ENCODE results near the gene RPL23.

DNA sequence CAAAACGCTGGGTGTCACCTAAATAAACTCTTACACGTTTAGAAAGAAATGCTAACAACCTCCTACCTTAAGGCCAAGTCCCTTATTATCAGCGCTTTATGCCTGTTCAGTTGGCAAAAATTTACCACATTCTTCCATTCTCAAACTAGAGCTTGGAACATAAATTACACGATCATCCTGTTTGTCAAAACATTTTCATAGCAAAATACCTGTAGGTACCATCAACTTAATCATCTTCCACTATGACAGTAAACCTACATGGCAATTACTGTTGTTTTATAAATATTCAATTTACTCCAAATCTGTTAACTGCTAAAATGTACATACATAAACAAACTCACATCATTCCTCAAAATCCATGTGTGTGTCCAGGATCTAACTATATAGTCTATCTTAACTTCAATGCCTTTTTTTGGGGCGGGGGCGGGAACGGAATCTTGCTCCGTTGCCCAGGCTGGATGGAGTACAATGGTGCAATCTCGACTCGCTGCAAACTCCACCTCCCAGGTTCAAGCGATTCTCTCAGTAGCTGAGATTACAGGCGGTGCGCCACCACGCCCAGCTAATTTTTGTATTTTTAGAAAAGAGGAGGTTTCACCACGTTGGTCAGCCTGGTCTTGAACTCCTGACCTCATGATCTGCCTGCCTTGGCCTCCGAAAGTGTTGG lies 4.4 kb downstream of the RPL23 start:
- no peak for TF ChIP-seq CTCF (IDR thresholded peaks at IDR 0.05)
- TF ChIP-seq POLR2AphosphoS5 (IDR thresholded peaks at IDR 0.05): no peak
